HepG2 (cell line): ENCODE measurements around the gene MLST8. TPM values are rescaled to one million over a fixed set of nuclear protein-coding genes. Genes with fewer than 3 reads are reported as not detected.

ENCODE experiments used
- ARNTL ChIP-seq: sonication (generic); formaldehyde crosslinking; IDR thresholded peaks from 2 replicates; pipeline ENCODE4 v1.4.0; 2020; ENCODE audit warnings: mild to moderate bottlenecking, missing genetic modification reagents
- ATM ChIP-seq: fragments of 450-650 bp; IDR thresholded peaks from 2 replicates; pipeline ENCODE4 v1.7.1; 2017; ENCODE audit warnings: mild to moderate bottlenecking, borderline replicate concordance
- CENPBD1 ChIP-seq: sonication (generic); formaldehyde crosslinking; IDR thresholded peaks from 2 replicates; pipeline ENCODE4 v1.8.0; 2022; ENCODE audit warnings: missing genetic modification reagents, low read depth, mild to moderate bottlenecking, borderline replicate concordance
- HOMEZ ChIP-seq: IDR thresholded peaks from 2 replicates; pipeline ENCODE4 v1.6.1; 2016; ENCODE audit warnings: low read depth
- MTF2 ChIP-seq: sonication (generic); formaldehyde crosslinking; IDR thresholded peaks from 2 replicates; pipeline ENCODE4 v1.5.0; 2020; ENCODE audit warnings: missing genetic modification reagents, borderline replicate concordance
- SP140L ChIP-seq: sonication (generic); formaldehyde crosslinking; IDR thresholded peaks from 2 replicates; pipeline ENCODE4 v1.4.0; 2020; ENCODE audit warnings: missing genetic modification reagents, borderline replicate concordance
- STAG1 ChIP-seq: sonication (generic); formaldehyde crosslinking; IDR thresholded peaks from 2 replicates; pipeline ENCODE4 v1.4.0; 2020; ENCODE audit warnings: missing genetic modification reagents
- THAP11 ChIP-seq: IDR thresholded peaks from 2 replicates; pipeline ENCODE4 v1.6.1; 2016; ENCODE audit warnings: missing biosample characterization, missing genetic modification reagents
- TIGD3 ChIP-seq: sonication (generic); formaldehyde crosslinking; IDR thresholded peaks from 2 replicates; pipeline ENCODE4 v1.5.1; 2020; ENCODE audit warnings: mild to moderate bottlenecking, missing genetic modification reagents, borderline replicate concordance
- TOPORS ChIP-seq: sonication (generic); formaldehyde crosslinking; IDR thresholded peaks from 2 replicates; pipeline ENCODE4 v1.8.0; 2023; ENCODE audit warnings: mild to moderate bottlenecking, missing genetic modification reagents
- ZBTB40 ChIP-seq, 2 experiments: fragments of 450-650 bp in 1 of 2; sonication (generic) in 1 of 2; formaldehyde crosslinking in 1 of 2; IDR thresholded peaks; 2 replicates each; pipeline versions ENCODE4 v1.6.1 to v1.8.0; 2016 to 2022; ENCODE audit warnings: antibody characterized with exemption in 1 of 2, mild to moderate bottlenecking in 1 of 2, missing genetic modification reagents in 1 of 2
- ZBTB42 ChIP-seq: sonication (generic); formaldehyde crosslinking; IDR thresholded peaks from 2 replicates; pipeline ENCODE4 v1.5.0; 2020; ENCODE audit warnings: mild to moderate bottlenecking, missing genetic modification reagents
- ZNF280B ChIP-seq: sonication (generic); formaldehyde crosslinking; IDR thresholded peaks from 2 replicates; pipeline ENCODE4 v1.5.0; 2020; ENCODE audit warnings: missing genetic modification reagents, mild to moderate bottlenecking, borderline replicate concordance
- ZNF326 ChIP-seq: sonication (generic); formaldehyde crosslinking; IDR thresholded peaks from 2 replicates; pipeline ENCODE4 v1.4.0; 2020; ENCODE audit warnings: missing genetic modification reagents, borderline replicate concordance
- ZNF550 ChIP-seq: sonication (generic); formaldehyde crosslinking; IDR thresholded peaks from 2 replicates; pipeline ENCODE4 v1.4.0; 2020; ENCODE audit warnings: mild to moderate bottlenecking, missing genetic modification reagents, borderline replicate concordance
- ZSCAN29 ChIP-seq: sonication (generic); formaldehyde crosslinking; conservative IDR thresholded peaks from 2 replicates; pipeline ENCODE4 v1.4.0; 2020; ENCODE audit warnings: mild to moderate bottlenecking, missing genetic modification reagents
- polyA plus RNA-seq, 8 experiments: library from polyadenylated mRNA; depleted of rRNA in 3 of 8; stranded (reverse) in 7 of 8; unstranded in 1 of 8; fragments of >200 nt; fragmentation: Illumina TruSeq in 4 of 8; extraction: Trizol in 4 of 8; gene quantifications; 2 replicates each; pipeline versions ENCODE4 v1.2.1 to v1.2.3, GENCODE V29; 2011 to 2016; ENCODE audit warnings: low read depth in 4 of 8, missing spikeins in 1 of 8, mixed read lengths in 1 of 8; ENCODE audit not compliant: insufficient read depth in 1 of 8
- total RNA-seq, 5 experiments: library from RNA; depleted of rRNA; stranded (reverse); fragments of >200 nt; fragmentation: Illumina TruSeq; extraction: Trizol; gene quantifications; 2 replicates each; pipeline ENCODE4 v1.2.3, GENCODE V29; 2016; ENCODE audit warnings: low read depth in 1 of 5

The MLST8 gene
- total and polyA plus RNA-seq, 2 of the 13 experiments (the other 11 are each of a cell fraction or from before 2014, with no cell fraction given): 30.8 to 72.7 TPM

- TF ChIP-seq ZBTB40 (IDR thresholded peaks at IDR 0.05) (no peak), ZBTB40 (CRISPR knock-in tag; IDR thresholded peaks at IDR 0.05) (0 out of 2 replicates have a peak, but pooled peaks have one; percentile 30), SP140L (CRISPR knock-in tag) (no peak), THAP11 (CRISPR knock-in tag) (no peak), TOPORS (CRISPR knock-in tag) (no peak), HOMEZ (CRISPR knock-in tag) (no peak), ARNTL (CRISPR knock-in tag) (no peak), ATM (no peak), ZNF326 (CRISPR knock-in tag) (no peak), CENPBD1 (CRISPR knock-in tag) (no peak), ZNF280B (CRISPR knock-in tag) (no peak), ZNF550 (CRISPR knock-in tag) (no peak), ZSCAN29 (CRISPR knock-in tag) (no peak), MTF2 (CRISPR knock-in tag) (no peak), ZBTB42 (CRISPR knock-in tag) (no peak), STAG1 (CRISPR knock-in tag) (peak; percentile 90), TIGD3 (CRISPR knock-in tag) (no peak)
These were observed 10.4 kb upstream of the MLST8 start (continued) for GRCh38 chr16:2194852-2195321.
